Esophagus muscularis mucosa (tissue), 4 donors: Measurements from ENCODE around the gene HTRA1. TPM values are rescaled to one million over a fixed set of nuclear protein-coding genes. Genes with fewer than 3 reads are reported as not detected.

ENCODE experiments used
- DNase-seq: peaks from one replicate; pipeline ENCODE4 v3.0.0-alpha.2; 2017; ENCODE audit errors: extremely low spot score
- H3K27ac ChIP-seq, 4 donors: fragments of 200-600 bp; sonication (generic); replicated peaks in 1 of 4; 1 replicate in 3 of 4; 2 replicates in 1 of 4; pipeline ENCODE4 v1.5.1; 2016 to 2019; ENCODE audit warnings: mild to moderate bottlenecking in 1 of 4
- H3K27me3 ChIP-seq, 4 donors: fragments of 200-600 bp; sonication (generic); one replicate each; pipeline versions ENCODE4 v1.5.1 to v1.6.0; 2016 to 2019
- H3K36me3 ChIP-seq, 4 donors: fragments of 200-600 bp; sonication (generic); one replicate each; pipeline ENCODE4 v1.5.1; 2016 to 2019
- H3K4me1 ChIP-seq, 4 donors: fragments of 200-600 bp; sonication (generic); one replicate each; pipeline ENCODE4 v1.5.1; 2016 to 2019
- H3K4me3 ChIP-seq, 4 donors: fragments of 200-600 bp; sonication (generic); 1 replicate in 2 of 4; 2 replicates in 2 of 4; pipeline ENCODE4 v1.5.1; 2016 to 2019; ENCODE audit warnings: mild to moderate bottlenecking in 4 of 4, moderate library complexity in 1 of 4
- H3K9me3 ChIP-seq, 4 donors: fragments of 200-600 bp; sonication (generic); 1 replicate in 3 of 4; 2 replicates in 1 of 4; pipeline ENCODE4 v1.5.1; 2016 to 2019
- CTCF ChIP-seq, 3 experiments: fragments of 200-600 bp in 2 of 3; fragments of 450-650 bp in 1 of 3; sonication (generic) in 2 of 3; IDR thresholded peaks; one replicate each; pipeline ENCODE4 v1.5.1; 2017 to 2019; ENCODE audit warnings: antibody characterized with exemption in 3 of 3, mild to moderate bottlenecking in 2 of 3, moderate library complexity in 1 of 3
- EP300 ChIP-seq: sonication (generic); formaldehyde crosslinking; IDR thresholded peaks from one replicate; pipeline ENCODE4 v1.6.1; 2017; ENCODE audit warnings: antibody characterized with exemption
- POLR2A ChIP-seq: fragments of 450-650 bp; IDR thresholded peaks from one replicate; pipeline ENCODE4 v1.6.1; 2017; ENCODE audit warnings: antibody characterized with exemption, moderate library complexity, mild to moderate bottlenecking, low read depth
- POLR2AphosphoS5 ChIP-seq, 2 donors: sonication (generic); formaldehyde crosslinking; IDR thresholded peaks; one replicate each; pipeline ENCODE4 v1.6.1; 2017; ENCODE audit warnings: antibody characterized with exemption in 2 of 2
- WGBS: methylation state at CpG from one replicate; pipeline ENCODE4 v1.1.5; 2018; 5-methylcytosine and 5-hydroxymethylcytosine counted together
- intact Hi-C: fragments of 100-400 bp; cut with DNase I; formaldehyde crosslinking; loops from one replicate; pipeline ENCODE4 v1.15.1; 2023
- total RNA-seq, 4 donors: library from RNA; depleted of rRNA; stranded (reverse); fragments of >200 nt; gene quantifications; one replicate each; pipeline versions ENCODE4 v1.1.0 to v1.2.1, GENCODE V29; 2016

The HTRA1 gene
- total RNA-seq, 4 donors from 2014 or later, result 101 to 146 (median 109) TPM

GRCh38 chr10:122492999-122493481, 31.7 kb downstream of the HTRA1 start:
- WGBS, result 79% methylated on average over 9 of the region's 9 CpGs
- peak in 1 of 2 donors; percentile 69 for TF ChIP-seq POLR2AphosphoS5 (IDR thresholded peaks at IDR 0.05)
- no peak for TF ChIP-seq CTCF (IDR thresholded peaks at IDR 0.05)
- Histone ChIP-seq H3K4me1 (peaks cover 24 to 67% (median 66%) of the 10 kb centered on the region in 4 donors), H3K27me3 (no peaks in the 10 kb centered on the region), H3K27ac (peak overlapping the region; percentile 58 to 77 (median 68)), H3K36me3 (peaks cover 0 to 44% (median 14%) of the 10 kb centered on the region in 4 donors), H3K4me3 (no peak overlapping the region), H3K9me3 (no peaks in the 10 kb centered on the region)
- intact Hi-C loops, result no loop called here
- DNase-seq, result no peak

GRCh38 chr10:122493761-122494160, 32.4 kb downstream of the HTRA1 start:
- intact Hi-C loops, result no loop called here
- no peak for TF ChIP-seq CTCF (IDR thresholded peaks at IDR 0.05)
- TF ChIP-seq POLR2AphosphoS5 (IDR thresholded peaks at IDR 0.05), result no peak
- no peak for TF ChIP-seq POLR2A
- TF ChIP-seq EP300, result no peak
- no peaks in the 10 kb centered on the region for H3K27me3 ChIP-seq
- no peak overlapping the region for H3K4me3 ChIP-seq
- peaks cover 21 to 69% (median 66%) of the 10 kb centered on the region in 4 donors for H3K4me1 ChIP-seq
- peaks cover 0 to 44% (median 14%) of the 10 kb centered on the region in 4 donors for H3K36me3 ChIP-seq
- H3K27ac ChIP-seq, result peak overlapping the region; percentile 58 to 77 (median 68)
- WGBS, result 78% methylated on average over 4 of the region's 4 CpGs
- DNase-seq, result no peak
- no peaks in the 10 kb centered on the region for H3K9me3 ChIP-seq

DNA sequence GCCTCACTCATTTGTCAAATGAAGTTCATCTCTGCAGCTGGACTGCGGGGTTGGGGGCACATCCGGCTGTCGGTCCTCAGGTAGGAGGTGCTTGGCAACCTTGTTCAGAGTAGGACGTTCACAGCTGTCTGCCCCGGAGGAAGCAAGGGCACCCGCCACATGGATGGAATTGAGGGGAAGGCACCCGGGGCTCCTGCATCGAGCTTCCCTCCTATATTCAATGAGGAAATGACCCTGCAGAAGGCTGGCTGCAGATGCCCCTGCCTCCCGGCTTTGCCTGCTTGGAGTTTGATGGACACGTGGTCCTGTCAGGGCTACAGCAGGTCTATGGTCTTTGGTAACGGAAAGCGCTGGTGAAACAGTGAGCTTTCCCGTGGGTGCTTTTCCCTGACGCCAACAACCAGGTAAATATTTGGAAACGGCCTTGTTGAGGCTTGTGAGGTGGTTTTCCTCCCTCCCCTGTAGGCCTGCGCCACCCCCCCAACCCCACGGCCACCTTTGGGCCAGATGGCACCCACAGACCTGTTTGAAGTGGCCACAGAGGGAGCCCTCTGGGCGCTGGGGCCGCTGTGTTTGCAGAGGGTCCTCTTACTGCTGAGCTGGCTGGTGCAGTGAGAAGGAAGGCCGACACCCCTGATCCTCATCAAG, 32.9 kb downstream of the HTRA1 start:
- intact Hi-C loops, result no loop called here
- TF ChIP-seq EP300, result no peak
- no peak for TF ChIP-seq POLR2A
- no peak for TF ChIP-seq POLR2AphosphoS5 (IDR thresholded peaks at IDR 0.05)
- no peak for TF ChIP-seq CTCF (IDR thresholded peaks at IDR 0.05)
- WGBS, result 75% methylated on average over 16 of the region's 20 CpGs
- peaks cover 0 to 41% (median 14%) of the 10 kb centered on the region in 4 donors for H3K36me3 ChIP-seq
- peak overlapping the region; percentile 58 to 77 (median 68) for H3K27ac ChIP-seq
- H3K4me1 ChIP-seq, result peaks cover 26 to 74% (median 71%) of the 10 kb centered on the region in 4 donors
- no peak for DNase-seq
- H3K27me3 ChIP-seq, result no peaks in the 10 kb centered on the region
- no peaks in the 10 kb centered on the region for H3K9me3 ChIP-seq
- no peak overlapping the region for H3K4me3 ChIP-seq

- Histone ChIP-seq H3K4me3 (no peak overlapping the region), H3K4me1 (peaks cover 30 to 79% (median 77%) of the 10 kb centered on the region in 4 donors), H3K27ac (peak overlapping the region; percentile 58 to 77 (median 68)), H3K27me3 (no peaks in the 10 kb centered on the region), H3K36me3 (peaks cover 0 to 36% (median 12%) of the 10 kb centered on the region in 4 donors), H3K9me3 (no peaks in the 10 kb centered on the region)
- WGBS, result 75% methylated on average over 6 of the region's 14 CpGs
- TF ChIP-seq POLR2AphosphoS5 (IDR thresholded peaks at IDR 0.05) (no peak), CTCF (IDR thresholded peaks at IDR 0.05) (no peak), POLR2A (no peak), EP300 (no peak)
- no peak for DNase-seq
- intact Hi-C loops, result no loop called here
These were observed 33.5 kb downstream of the HTRA1 start for GRCh38 chr10:122494833-122495232.
